ENCODE results near the gene C1orf21.

The C1orf21 gene

GRCh38 chr1:184399192-184399847 lies 12.5 kb downstream of the C1orf21 start:
- no peak overlapping the region for H3K4me3 ChIP-seq (ENCODE audit: low read length)
- TF ChIP-seq CTCF (IDR thresholded peaks at IDR 0.05; ENCODE audit: insufficient read depth, low read depth, low read length, missing control alignments), result no peak
- DNase-seq (ENCODE audit: low read depth), result no peak

- H3K4me3 ChIP-seq (ENCODE audit: low read length), result no peak overlapping the region
- no peak for TF ChIP-seq CTCF (IDR thresholded peaks at IDR 0.05; ENCODE audit: insufficient read depth, low read depth, low read length, missing control alignments)
- DNase-seq (ENCODE audit: low read depth), result no peak
Observed at GRCh38 chr1:184403961-184404726, 17.3 kb downstream of the C1orf21 start.

GRCh38 chr1:184404727-184405027 lies 17.8 kb downstream of the C1orf21 start:
- DNase-seq (ENCODE audit: low read depth), result no peak
- no peak for TF ChIP-seq CTCF (IDR thresholded peaks at IDR 0.05; ENCODE audit: insufficient read depth, low read depth, low read length, missing control alignments)
- H3K4me3 ChIP-seq (ENCODE audit: low read length), result no peak overlapping the region

GRCh38 chr1:184405094-184405800 lies 18.4 kb downstream of the C1orf21 start:
- H3K4me3 ChIP-seq (ENCODE audit: low read length), result no peak overlapping the region
- DNase-seq (ENCODE audit: low read depth), result no peak
- no peak for TF ChIP-seq CTCF (IDR thresholded peaks at IDR 0.05; ENCODE audit: insufficient read depth, low read depth, low read length, missing control alignments)

- H3K4me3 ChIP-seq (ENCODE audit: low read length), result no peak overlapping the region
- no peak for DNase-seq (ENCODE audit: low read depth)
- TF ChIP-seq CTCF (IDR thresholded peaks at IDR 0.05; ENCODE audit: insufficient read depth, low read depth, low read length, missing control alignments), result no peak
Observed at GRCh38 chr1:184405801-184406142, 18.9 kb downstream of the C1orf21 start.

- no peak overlapping the region for H3K4me3 ChIP-seq (ENCODE audit: low read length)
- TF ChIP-seq CTCF (IDR thresholded peaks at IDR 0.05; ENCODE audit: insufficient read depth, low read depth, low read length, missing control alignments), result no peak
- no peak for DNase-seq (ENCODE audit: low read depth)
Observed at GRCh38 chr1:184406479-184406878, 19.6 kb downstream of the C1orf21 start.
